SU-DHL-6 (cell line): ENCODE results near the gene SEPHS1.

Source experiments
- H2AFZ ChIP-seq: fragments of 200-600 bp; sonication (generic); 2 replicates; pipeline ENCODE4 v1.6.1; 2014; ENCODE audit warnings: low read depth, mild to moderate bottlenecking, moderate library complexity, mixed read lengths, antibody characterized with exemption, low read length; ENCODE audit not compliant: severe bottlenecking
- H3F3A ChIP-seq: fragments of 200-600 bp; shearing (Covaris generic); 2 replicates; pipeline ENCODE4 v1.6.0; 2016; ENCODE audit warnings: antibody characterized with exemption, mild to moderate bottlenecking; ENCODE audit not compliant: insufficient read depth
- H3K27ac ChIP-seq: fragments of 200-600 bp; sonication (generic); 2 replicates; pipeline ENCODE4 v1.5.1; 2016; ENCODE audit warnings: low read depth, mild to moderate bottlenecking, low read length, moderate library complexity, mixed read lengths
- H3K27me3 ChIP-seq: fragments of 200-600 bp; sonication (generic), shearing (Covaris generic); 2 replicates; pipeline ENCODE4 v1.6.0; 2014; ENCODE audit warnings: mild to moderate bottlenecking, low read length
- H3K36me3 ChIP-seq: fragments of 200-600 bp; sonication (generic); 2 replicates; pipeline ENCODE4 v1.6.1; 2014; ENCODE audit warnings: mild to moderate bottlenecking, low read length, mixed read lengths
- H3K4me2 ChIP-seq: fragments of 300-600, 200-600 bp; shearing (Covaris generic), sonication (generic); 2 replicates; pipeline ENCODE4 v1.6.0; 2014; ENCODE audit warnings: low read length, low read depth, mild to moderate bottlenecking; ENCODE audit not compliant: poor library complexity, severe bottlenecking
- H3K4me3 ChIP-seq: fragments of 200-600 bp; sonication (generic); 2 replicates; pipeline ENCODE4 v1.5.1; 2014; ENCODE audit warnings: antibody characterized with exemption, low read length, mild to moderate bottlenecking, mixed read lengths; ENCODE audit not compliant: insufficient read depth, poor library complexity, severe bottlenecking
- H3K79me2 ChIP-seq: fragments of 200-600 bp; sonication (generic); 2 replicates; pipeline ENCODE4 v1.6.1; 2014; ENCODE audit warnings: mild to moderate bottlenecking, low read length, moderate library complexity; ENCODE audit not compliant: insufficient read depth
- H3K9ac ChIP-seq: fragments of 200-600 bp; sonication (generic); 2 replicates; pipeline ENCODE4 v1.7.0; 2014; ENCODE audit warnings: mild to moderate bottlenecking, low read length
- H3K9me2 ChIP-seq: fragments of 200-600 bp; sonication (generic); replicated peaks from 2 replicates; pipeline ENCODE4 v1.6.1; 2014; ENCODE audit warnings: low read length; ENCODE audit not compliant: insufficient read depth
- H3K9me3 ChIP-seq: fragments of 200-600 bp; sonication (generic); 2 replicates; pipeline ENCODE4 v1.6.1; 2014; ENCODE audit warnings: low read length, mixed read lengths; ENCODE audit not compliant: insufficient read depth
- H4K20me1 ChIP-seq: fragments of 200-600 bp; sonication (generic); 2 replicates; pipeline ENCODE4 v1.6.1; 2014; ENCODE audit warnings: low read depth, mild to moderate bottlenecking, antibody characterized with exemption, low read length, moderate library complexity, mixed read lengths
- CTCF ChIP-seq: fragments of 200-600 bp; sonication (generic); IDR thresholded peaks from one replicate; pipeline ENCODE4 v1.5.1; 2017; ENCODE audit warnings: antibody characterized with exemption, mild to moderate bottlenecking, low read length, moderate library complexity; ENCODE audit not compliant: insufficient read depth, poor library complexity, severe bottlenecking
- EZH2phosphoT487 ChIP-seq: fragments of 200-600 bp; sonication (generic), shearing (Covaris generic); conservative IDR thresholded peaks from 2 replicates; pipeline ENCODE4 v1.6.1; 2018; ENCODE audit warnings: mild to moderate bottlenecking, antibody characterized with exemption, low read length, moderate library complexity, mixed read lengths

The SEPHS1 gene

GRCh38 chr10:13316635-13317311 lies 31.3 kb downstream of the SEPHS1 start:
- Histone ChIP-seq H3K36me3 (no peaks in the 10 kb centered on the region), H3K4me3 (no peak overlapping the region)

DNA sequence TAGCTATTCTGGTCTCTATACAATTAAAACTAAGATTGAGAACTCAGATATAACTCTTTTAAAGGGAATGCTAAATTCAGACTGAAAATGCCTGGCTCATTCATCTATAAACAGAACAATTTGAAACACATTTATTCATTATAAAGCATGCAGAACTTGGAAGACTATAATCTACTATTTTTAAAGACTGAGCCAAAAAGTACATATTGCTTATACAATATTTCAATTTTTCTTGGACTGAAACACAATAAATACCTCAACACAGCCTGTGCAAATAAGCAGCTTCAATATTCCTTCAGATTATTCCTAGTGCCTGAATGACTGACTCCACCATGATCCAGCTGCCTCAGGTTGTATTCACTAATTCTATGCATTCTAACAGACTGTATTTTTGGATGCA lies 32.7 kb downstream of the SEPHS1 start:
- H3K9me3 ChIP-seq, result no peaks in the 10 kb centered on the region
- no peaks in the 10 kb centered on the region for H3K27me3 ChIP-seq
- H3K27ac ChIP-seq, result no peak overlapping the region
- H2AFZ ChIP-seq, result no peak overlapping the region
- no peak overlapping the region for H3K4me2 ChIP-seq
- TF ChIP-seq CTCF (no peak), EZH2phosphoT487 (no peak)
- no peaks in the 10 kb centered on the region for H3K36me3 ChIP-seq
- H3K9ac ChIP-seq, result no peak overlapping the region
- H3F3A ChIP-seq, result no peaks in the 10 kb centered on the region
- no peaks in the 10 kb centered on the region for H3K79me2 ChIP-seq
- no peaks in the 10 kb centered on the region for H4K20me1 ChIP-seq
- no peak overlapping the region for H3K4me3 ChIP-seq
- no peaks in the 10 kb centered on the region for H3K9me2 ChIP-seq

More at GRCh38 chr10:13316635-13317311, 31.3 kb downstream of the SEPHS1 start:
- Histone ChIP-seq H3K4me2 (no peak overlapping the region), H2AFZ (no peak overlapping the region), H3K9ac (no peak overlapping the region), H3F3A (no peaks in the 10 kb centered on the region), H3K9me2 (no peaks in the 10 kb centered on the region), H3K79me2 (no peaks in the 10 kb centered on the region), H4K20me1 (no peaks in the 10 kb centered on the region), H3K9me3 (no peaks in the 10 kb centered on the region), H3K27me3 (no peaks in the 10 kb centered on the region), H3K27ac (no peak overlapping the region)
- TF ChIP-seq EZH2phosphoT487, result no peak
- TF ChIP-seq CTCF, result no peak

DNA sequence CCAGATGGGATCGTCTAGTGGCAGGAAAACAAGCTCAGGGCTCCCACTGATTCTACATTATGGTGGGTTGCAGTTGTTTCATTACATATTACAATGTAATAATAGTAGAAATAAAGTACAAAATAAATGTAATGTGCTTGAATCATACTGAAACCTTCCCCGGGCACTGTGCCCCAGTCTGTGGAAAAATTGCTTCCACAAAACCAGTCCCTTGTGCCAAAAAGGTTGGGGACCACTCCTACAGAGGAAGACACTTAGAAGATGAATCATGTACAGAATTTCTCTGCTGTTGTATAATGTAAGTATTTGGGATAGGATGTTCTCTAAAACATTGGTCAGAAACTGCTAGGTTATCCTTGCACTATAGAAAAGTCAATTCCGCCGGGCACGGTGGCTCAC lies 36.9 kb downstream of the SEPHS1 start:
- H3K4me3 ChIP-seq, result no peak overlapping the region
- H3K27ac ChIP-seq, result no peak overlapping the region
- no peaks in the 10 kb centered on the region for H3K79me2 ChIP-seq
- H3K36me3 ChIP-seq, result no peaks in the 10 kb centered on the region
- H3K9ac ChIP-seq, result no peak overlapping the region
- H3K9me3 ChIP-seq, result no peaks in the 10 kb centered on the region
- H3K27me3 ChIP-seq, result no peaks in the 10 kb centered on the region
- no peak overlapping the region for H3K4me2 ChIP-seq
- no peak overlapping the region for H2AFZ ChIP-seq
- no peaks in the 10 kb centered on the region for H3K9me2 ChIP-seq
- no peaks in the 10 kb centered on the region for H3F3A ChIP-seq
- H4K20me1 ChIP-seq, result no peaks in the 10 kb centered on the region
- TF ChIP-seq EZH2phosphoT487 (no peak), CTCF (no peak)
